Measurements from ENCODE around the gene DCC.
"Not testable (repeated sequence)": the region's sequence is repeated elsewhere in the genome, so short reads cannot be mapped to it uniquely, and the experiment has no call there.

Gene DCC

DNA sequence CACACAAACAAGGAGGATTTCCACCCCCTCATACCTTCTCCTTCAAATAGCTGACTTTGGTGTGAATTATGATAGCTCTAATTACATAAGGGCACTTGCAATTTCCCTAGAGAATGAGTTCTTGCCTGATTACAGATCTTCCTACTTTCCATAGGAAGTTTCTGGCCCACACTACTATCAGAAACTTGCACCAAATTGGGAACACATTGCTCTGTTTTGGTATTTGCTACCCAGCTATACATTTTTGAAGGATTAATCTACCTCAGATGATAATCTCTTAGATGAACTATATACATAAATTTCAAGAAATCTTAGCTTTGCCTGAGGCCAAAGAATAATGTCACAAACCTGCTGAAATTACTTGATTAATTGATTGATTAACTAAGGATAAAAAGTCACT, 4.9 kb downstream of the DCC start:
- no peak for DNase-seq
- H3K27ac ChIP-seq (ENCODE audit: insufficient read depth, low read length, poor library complexity, severe bottlenecking): no peak overlapping the region
- H3K4me1 ChIP-seq (ENCODE audit: control insufficient read depth, insufficient read depth, low read length, poor library complexity, severe bottlenecking): no peaks in the 10 kb centered on the region
- no peaks in the 10 kb centered on the region for H3K27me3 ChIP-seq (replicated peaks; ENCODE audit: control insufficient read depth, insufficient read depth, low read length, poor library complexity, severe bottlenecking)
- no peaks in the 10 kb centered on the region for H3K36me3 ChIP-seq (ENCODE audit: control insufficient read depth, insufficient read depth, low read length)
- no peaks in the 10 kb centered on the region for H3K9me3 ChIP-seq (ENCODE audit: control insufficient read depth, low read length)
- no peak overlapping the region for H3K4me3 ChIP-seq (ENCODE audit: insufficient read depth, low read depth, low read length, poor library complexity, severe bottlenecking)

DNA sequence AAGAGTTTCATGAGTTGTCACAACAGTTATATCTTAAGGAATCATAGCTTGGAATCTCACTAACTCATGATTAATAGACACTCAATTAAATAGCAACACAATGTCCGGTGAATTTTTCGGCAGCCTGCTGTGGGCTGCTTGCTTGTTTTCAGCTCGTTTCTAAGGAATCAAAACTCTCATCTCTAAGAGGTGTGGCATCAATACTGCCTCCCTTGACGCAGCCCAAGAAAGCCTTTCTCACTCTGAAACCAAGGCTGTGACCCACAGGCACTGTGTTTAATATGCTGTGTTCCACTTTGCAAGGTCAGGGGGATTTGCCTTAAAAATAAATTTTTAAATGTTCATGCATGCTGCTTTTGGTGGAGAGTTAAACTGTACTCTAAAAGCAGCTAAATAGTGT, 5.4 kb downstream of the DCC start:
- no peaks in the 10 kb centered on the region for H3K36me3 ChIP-seq (ENCODE audit: control insufficient read depth, insufficient read depth, low read length)
- no peaks in the 10 kb centered on the region for H3K4me1 ChIP-seq (ENCODE audit: control insufficient read depth, insufficient read depth, low read length, poor library complexity, severe bottlenecking)
- no peaks in the 10 kb centered on the region for H3K27me3 ChIP-seq (replicated peaks; ENCODE audit: control insufficient read depth, insufficient read depth, low read length, poor library complexity, severe bottlenecking)
- H3K27ac ChIP-seq (ENCODE audit: insufficient read depth, low read length, poor library complexity, severe bottlenecking): no peak overlapping the region
- no peak overlapping the region for H3K4me3 ChIP-seq (ENCODE audit: insufficient read depth, low read depth, low read length, poor library complexity, severe bottlenecking)
- DNase-seq: no peak
- no peaks in the 10 kb centered on the region for H3K9me3 ChIP-seq (ENCODE audit: control insufficient read depth, low read length)

DNA sequence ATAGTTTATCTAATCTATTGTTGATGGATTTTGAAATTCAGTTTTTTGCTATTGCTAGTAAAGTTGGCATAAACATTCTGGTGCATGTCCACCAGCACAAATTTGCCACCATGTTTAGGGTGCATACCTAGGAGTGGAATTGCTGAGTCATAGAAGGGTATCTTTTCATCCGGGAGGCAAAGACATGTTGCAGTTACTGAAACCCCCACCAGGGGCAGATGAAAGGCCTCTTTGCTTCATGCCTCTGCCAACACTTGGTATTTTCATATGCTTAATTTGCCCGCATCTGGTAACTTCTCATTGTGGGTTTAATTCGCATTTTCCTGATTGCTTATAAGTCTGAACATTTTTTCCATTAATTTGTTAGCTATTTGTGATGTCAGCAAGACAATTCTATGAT, 8.2 kb downstream of the DCC start:
- Histone ChIP-seq H3K4me1 (ENCODE audit: control insufficient read depth, insufficient read depth, low read length, poor library complexity, severe bottlenecking) (no peaks in the 10 kb centered on the region), H3K27ac (ENCODE audit: insufficient read depth, low read length, poor library complexity, severe bottlenecking) (no peak overlapping the region), H3K36me3 (ENCODE audit: control insufficient read depth, insufficient read depth, low read length) (no peaks in the 10 kb centered on the region), H3K4me3 (ENCODE audit: insufficient read depth, low read depth, low read length, poor library complexity, severe bottlenecking) (no peak overlapping the region), H3K9me3 (ENCODE audit: control insufficient read depth, low read length) (no peaks in the 10 kb centered on the region), H3K27me3 (replicated peaks; ENCODE audit: control insufficient read depth, insufficient read depth, low read length, poor library complexity, severe bottlenecking) (no peaks in the 10 kb centered on the region)
- DNase-seq: no peak

DNA sequence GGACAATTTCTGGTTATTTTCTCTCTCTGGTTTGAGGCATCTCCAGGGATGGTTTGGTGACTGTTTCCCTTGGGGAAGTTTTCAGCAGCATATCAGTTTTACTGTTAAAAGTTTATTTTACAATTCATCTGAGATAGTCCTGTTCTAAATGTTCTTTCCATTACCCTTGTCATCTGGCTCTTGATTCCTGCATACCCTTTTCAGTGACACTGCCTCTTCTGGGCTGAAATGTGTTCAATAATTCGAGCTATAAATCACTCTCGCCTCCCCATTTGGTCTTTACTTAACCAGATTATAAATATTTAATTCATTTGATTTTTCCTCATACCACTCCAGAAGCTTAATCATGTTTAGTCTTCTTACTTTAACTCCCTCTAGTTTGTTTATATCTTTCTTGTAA, 9.5 kb downstream of the DCC start:
- Histone ChIP-seq H3K27ac (ENCODE audit: insufficient read depth, low read length, poor library complexity, severe bottlenecking) (no peak overlapping the region), H3K4me1 (ENCODE audit: control insufficient read depth, insufficient read depth, low read length, poor library complexity, severe bottlenecking) (no peaks in the 10 kb centered on the region), H3K4me3 (ENCODE audit: insufficient read depth, low read depth, low read length, poor library complexity, severe bottlenecking) (no peak overlapping the region), H3K9me3 (ENCODE audit: control insufficient read depth, low read length) (no peaks in the 10 kb centered on the region), H3K27me3 (replicated peaks; ENCODE audit: control insufficient read depth, insufficient read depth, low read length, poor library complexity, severe bottlenecking) (no peaks in the 10 kb centered on the region), H3K36me3 (ENCODE audit: control insufficient read depth, insufficient read depth, low read length) (no peaks in the 10 kb centered on the region)
- DNase-seq: no peak

DNA sequence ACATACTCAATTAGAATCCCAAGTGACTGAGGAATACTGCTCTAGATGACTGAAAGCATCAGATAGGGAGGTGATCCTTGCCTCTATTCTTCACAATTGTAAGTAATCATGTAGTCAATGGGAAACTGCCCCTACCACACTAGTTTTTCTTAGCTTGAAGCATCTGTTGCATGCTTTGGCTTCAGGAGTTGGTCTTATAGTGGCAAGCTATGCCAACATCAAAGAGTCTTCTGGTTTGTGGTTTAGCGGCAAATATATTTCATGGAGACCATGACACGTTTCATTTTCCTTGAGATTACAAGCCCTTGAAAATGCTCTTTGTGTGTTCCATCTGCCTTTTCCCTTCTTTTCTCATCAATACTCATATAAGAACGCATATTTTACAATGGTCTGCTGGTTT, 12.9 kb downstream of the DCC start:
- Histone ChIP-seq H3K27ac (ENCODE audit: insufficient read depth, low read length, poor library complexity, severe bottlenecking) (no peak overlapping the region), H3K4me1 (ENCODE audit: control insufficient read depth, insufficient read depth, low read length, poor library complexity, severe bottlenecking) (no peaks in the 10 kb centered on the region), H3K36me3 (ENCODE audit: control insufficient read depth, insufficient read depth, low read length) (no peaks in the 10 kb centered on the region), H3K4me3 (ENCODE audit: insufficient read depth, low read depth, low read length, poor library complexity, severe bottlenecking) (no peak overlapping the region), H3K27me3 (replicated peaks; ENCODE audit: control insufficient read depth, insufficient read depth, low read length, poor library complexity, severe bottlenecking) (no peaks in the 10 kb centered on the region), H3K9me3 (ENCODE audit: control insufficient read depth, low read length) (no peaks in the 10 kb centered on the region)
- DNase-seq: no peak

DNA sequence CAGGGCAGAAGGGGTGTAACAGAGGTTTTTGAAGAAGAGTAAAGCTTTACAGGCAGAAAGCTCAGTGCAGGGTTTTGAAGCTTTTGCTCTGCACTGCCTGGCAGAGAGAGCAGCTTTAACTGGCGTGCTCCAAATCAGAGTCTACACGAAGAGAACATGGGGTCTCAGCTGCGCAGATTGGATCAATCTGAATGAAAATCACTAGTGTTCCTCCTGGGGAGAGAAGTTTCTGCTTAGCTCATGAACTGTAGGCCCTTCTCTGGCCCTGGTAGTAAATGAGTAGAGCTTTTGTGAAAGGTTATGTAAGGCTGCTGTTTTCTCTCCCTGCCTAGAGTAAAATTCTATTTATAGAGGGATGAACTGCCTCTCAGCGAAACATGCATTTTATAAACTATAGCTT, 13.6 kb downstream of the DCC start:
- H3K9me3 ChIP-seq (ENCODE audit: control insufficient read depth, low read length): no peaks in the 10 kb centered on the region
- H3K4me3 ChIP-seq (ENCODE audit: insufficient read depth, low read depth, low read length, poor library complexity, severe bottlenecking): no peak overlapping the region
- H3K4me1 ChIP-seq (ENCODE audit: control insufficient read depth, insufficient read depth, low read length, poor library complexity, severe bottlenecking): no peaks in the 10 kb centered on the region
- H3K27ac ChIP-seq (ENCODE audit: insufficient read depth, low read length, poor library complexity, severe bottlenecking): no peak overlapping the region
- H3K27me3 ChIP-seq (replicated peaks; ENCODE audit: control insufficient read depth, insufficient read depth, low read length, poor library complexity, severe bottlenecking): no peaks in the 10 kb centered on the region
- no peaks in the 10 kb centered on the region for H3K36me3 ChIP-seq (ENCODE audit: control insufficient read depth, insufficient read depth, low read length)
- no peak for DNase-seq

DNA sequence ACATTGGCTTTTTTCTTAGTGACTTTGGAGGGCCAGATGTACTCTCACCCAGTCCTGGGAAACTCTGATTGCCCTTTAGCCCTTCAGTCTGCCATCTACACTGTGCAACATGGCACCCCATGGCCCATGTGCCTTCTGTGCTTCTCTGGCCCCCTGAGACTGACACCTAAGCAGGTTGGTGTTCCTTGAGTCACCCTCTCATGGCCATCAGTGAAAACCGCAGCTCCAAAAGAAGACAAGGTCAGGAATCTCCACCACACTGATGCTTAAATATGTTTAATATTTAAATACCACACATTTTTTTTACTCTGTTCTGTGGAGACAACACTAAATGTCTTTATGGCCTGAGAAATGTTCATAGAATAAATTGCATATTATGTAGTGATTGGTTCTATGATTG, 23.9 kb downstream of the DCC start:
- H3K4me1 ChIP-seq (ENCODE audit: control insufficient read depth, insufficient read depth, low read length, poor library complexity, severe bottlenecking): no peaks in the 10 kb centered on the region
- no peak overlapping the region for H3K4me3 ChIP-seq (ENCODE audit: insufficient read depth, low read depth, low read length, poor library complexity, severe bottlenecking)
- no peaks in the 10 kb centered on the region for H3K36me3 ChIP-seq (ENCODE audit: control insufficient read depth, insufficient read depth, low read length)
- no peak overlapping the region for H3K27ac ChIP-seq (ENCODE audit: insufficient read depth, low read length, poor library complexity, severe bottlenecking)
- no peaks in the 10 kb centered on the region for H3K9me3 ChIP-seq (ENCODE audit: control insufficient read depth, low read length)
- no peak for DNase-seq
- no peaks in the 10 kb centered on the region for H3K27me3 ChIP-seq (replicated peaks; ENCODE audit: control insufficient read depth, insufficient read depth, low read length, poor library complexity, severe bottlenecking)

DNA sequence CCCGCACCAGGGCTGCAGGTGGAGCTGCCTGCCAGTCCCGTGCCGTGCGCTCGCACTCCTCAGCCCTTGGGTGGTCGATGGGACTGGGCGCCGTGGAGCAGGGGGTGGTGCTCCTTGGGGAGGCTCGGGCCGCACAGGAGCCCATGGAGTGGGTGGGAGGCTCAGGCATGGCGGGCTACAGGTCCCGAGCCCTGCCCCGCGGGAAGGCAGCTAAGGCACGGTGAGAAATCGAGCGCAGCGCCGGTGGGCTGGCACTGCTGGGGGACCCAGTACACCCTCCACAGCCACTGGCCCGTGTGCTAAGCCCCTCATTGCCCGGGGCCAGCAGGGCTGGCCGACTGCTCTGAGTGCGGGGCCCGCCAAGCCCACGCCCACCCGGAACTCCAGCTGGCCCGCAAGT, 26.9 kb downstream of the DCC start:
- H3K27me3 ChIP-seq (replicated peaks; ENCODE audit: control insufficient read depth, insufficient read depth, low read length, poor library complexity, severe bottlenecking); H3K9me3 ChIP-seq (ENCODE audit: control insufficient read depth, low read length); H3K4me1 ChIP-seq (ENCODE audit: control insufficient read depth, insufficient read depth, low read length, poor library complexity, severe bottlenecking); H3K4me3 ChIP-seq (ENCODE audit: insufficient read depth, low read depth, low read length, poor library complexity, severe bottlenecking); DNase-seq; H3K27ac ChIP-seq (ENCODE audit: insufficient read depth, low read length, poor library complexity, severe bottlenecking); H3K36me3 ChIP-seq (ENCODE audit: control insufficient read depth, insufficient read depth, low read length): not testable (repeated sequence)

DNA sequence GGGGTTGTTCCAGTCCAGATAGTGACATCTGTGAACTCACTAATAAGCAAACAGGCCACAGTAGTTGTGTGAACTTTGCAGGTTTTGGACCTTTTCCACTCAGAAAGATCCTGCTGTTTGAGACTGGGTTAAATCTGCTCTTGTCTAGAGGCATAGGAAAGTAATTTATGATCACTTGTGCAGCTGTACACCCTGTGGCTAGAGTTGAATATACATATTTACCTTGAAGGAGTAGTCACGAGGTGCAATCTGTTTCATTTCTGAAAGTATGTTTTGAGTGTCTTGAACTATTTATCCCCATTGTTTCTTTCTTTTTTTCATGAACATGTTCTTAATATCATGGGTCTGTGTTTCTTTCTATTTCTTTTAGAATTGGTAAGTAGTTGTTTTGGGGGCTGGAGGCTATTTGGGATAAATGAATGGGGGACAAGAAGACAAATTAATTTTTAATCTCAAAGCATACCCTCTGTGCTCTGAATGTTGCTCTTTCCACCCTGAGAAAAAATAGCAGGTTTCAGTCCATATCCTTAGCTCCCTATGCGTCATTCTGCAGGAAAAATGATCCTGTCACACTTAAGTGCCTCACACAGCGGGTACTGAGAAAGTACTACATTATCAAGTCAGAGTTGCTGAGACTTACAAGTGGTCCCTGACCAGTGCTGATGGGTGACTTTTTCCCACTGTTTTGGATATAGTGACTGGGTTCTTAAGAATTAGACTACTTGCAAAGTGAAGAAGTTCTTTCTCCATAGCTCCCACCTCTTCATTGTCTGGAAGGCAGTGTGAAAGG, 28.2 kb downstream of the DCC start:
- no peaks in the 10 kb centered on the region for H3K27me3 ChIP-seq (replicated peaks; ENCODE audit: control insufficient read depth, insufficient read depth, low read length, poor library complexity, severe bottlenecking)
- no peaks in the 10 kb centered on the region for H3K4me1 ChIP-seq (ENCODE audit: control insufficient read depth, insufficient read depth, low read length, poor library complexity, severe bottlenecking)
- no peak overlapping the region for H3K4me3 ChIP-seq (ENCODE audit: insufficient read depth, low read depth, low read length, poor library complexity, severe bottlenecking)
- no peaks in the 10 kb centered on the region for H3K9me3 ChIP-seq (ENCODE audit: control insufficient read depth, low read length)
- H3K27ac ChIP-seq (ENCODE audit: insufficient read depth, low read length, poor library complexity, severe bottlenecking): no peak overlapping the region
- H3K36me3 ChIP-seq (ENCODE audit: control insufficient read depth, insufficient read depth, low read length): no peaks in the 10 kb centered on the region
- DNase-seq: no peak

DNA sequence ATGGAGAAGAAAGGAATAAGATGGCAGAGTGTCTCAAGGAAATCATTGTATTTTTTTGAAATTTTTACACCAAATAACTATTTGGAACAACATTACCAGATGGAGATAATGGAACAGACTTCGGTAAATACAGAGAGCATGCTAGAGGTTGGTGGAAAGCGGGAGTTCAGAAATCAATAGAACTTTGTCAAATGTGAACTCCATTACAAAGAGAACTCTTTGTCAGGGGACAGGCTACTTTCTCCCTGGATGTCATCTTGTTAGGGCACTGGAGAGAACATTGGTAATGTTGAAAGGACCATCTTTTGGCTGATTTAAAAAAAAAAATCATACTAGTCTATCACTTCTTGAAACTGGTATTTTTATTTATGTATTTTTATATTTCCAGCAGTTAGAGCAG, 30.8 kb downstream of the DCC start:
- H3K9me3 ChIP-seq (ENCODE audit: control insufficient read depth, low read length): no peaks in the 10 kb centered on the region
- H3K4me3 ChIP-seq (ENCODE audit: insufficient read depth, low read depth, low read length, poor library complexity, severe bottlenecking): no peak overlapping the region
- no peaks in the 10 kb centered on the region for H3K27me3 ChIP-seq (replicated peaks; ENCODE audit: control insufficient read depth, insufficient read depth, low read length, poor library complexity, severe bottlenecking)
- H3K36me3 ChIP-seq (ENCODE audit: control insufficient read depth, insufficient read depth, low read length): no peaks in the 10 kb centered on the region
- no peak for DNase-seq
- no peaks in the 10 kb centered on the region for H3K4me1 ChIP-seq (ENCODE audit: control insufficient read depth, insufficient read depth, low read length, poor library complexity, severe bottlenecking)
- H3K27ac ChIP-seq (ENCODE audit: insufficient read depth, low read length, poor library complexity, severe bottlenecking): no peak overlapping the region
